ENCODE data around the gene PRR4.

The PRR4 gene

GRCh38 chr12:10849425-10849878 is at the start of gene PRR4:
TSS of gene PRR4 (minus strand) at chr12:10849475. CDS start at chr12:10849437, 38 bp downstream.
- DNase-seq: no peak

GRCh38 chr12:10896854-10897253 is 47.6 kb upstream of the PRR4 start:
- no peak for DNase-seq

GRCh38 chr12:10891937-10892336 is 42.7 kb upstream of the PRR4 start:
- DNase-seq: no peak

- no peak for DNase-seq
Observed at GRCh38 chr12:10889226-10889625, 40.0 kb upstream of the PRR4 start.

GRCh38 chr12:10884086-10884725 is 34.9 kb upstream of the PRR4 start, which contains the start of gene PRH1:
TSS of gene PRH1 (minus strand) at chr12:10884255. CDS start at chr12:10884217, 38 bp downstream.
- no peak for DNase-seq

GRCh38 chr12:10873378-10873777 is 24.1 kb upstream of the PRR4 start:
- DNase-seq: no peak

- no peak for DNase-seq
Observed at GRCh38 chr12:10867381-10867780, 18.1 kb upstream of the PRR4 start.

GRCh38 chr12:10863512-10864218 is 14.4 kb upstream of the PRR4 start:
- DNase-seq: no peak

- DNase-seq: no peak
Observed at GRCh38 chr12:10861366-10861765, 12.1 kb upstream of the PRR4 start.

GRCh38 chr12:10855807-10856206 is 6.5 kb upstream of the PRR4 start:
- no peak for DNase-seq

- DNase-seq: no peak
Observed at GRCh38 chr12:10853776-10854175, 4.5 kb upstream of the PRR4 start.

- no peak for DNase-seq
Observed at GRCh38 chr12:10851243-10851858, 2.1 kb upstream of the PRR4 start.

GRCh38 chr12:10847744-10848143 is 1.5 kb downstream of the PRR4 start:
- no peak for DNase-seq

- DNase-seq: no peak
Observed at GRCh38 chr12:10842862-10843261, 6.4 kb downstream of the PRR4 start.

- no peak for DNase-seq
Observed at GRCh38 chr12:10838461-10838860, 10.8 kb downstream of the PRR4 start.

GRCh38 chr12:10829994-10830393 is 19.3 kb downstream of the PRR4 start:
- DNase-seq: no peak

GRCh38 chr12:10826258-10826657 is 23.0 kb downstream of the PRR4 start, which contains the start of gene TAS2R10:
TSS of gene TAS2R10 (minus strand) at chr12:10826358. CDS start at chr12:10826269, 89 bp downstream.
- DNase-seq: no peak

GRCh38 chr12:10824957-10825356 is 24.3 kb downstream of the PRR4 start:
- no peak for DNase-seq

GRCh38 chr12:10811883-10812536 is 37.3 kb downstream of the PRR4 start:
- DNase-seq: no peak

- no peak for DNase-seq
Observed at GRCh38 chr12:10810068-10810467, 39.2 kb downstream of the PRR4 start, which contains the start of gene TAS2R9. TSS of gene TAS2R9 (minus strand) at chr12:10810168. CDS start at chr12:10810075, 93 bp downstream.

GRCh38 chr12:10807186-10807585 is 42.1 kb downstream of the PRR4 start, which contains the start of gene TAS2R8:
TSS of gene TAS2R8 (minus strand) at chr12:10807286. CDS start at chr12:10806980, 306 bp downstream.
- no peak for DNase-seq

- no peak for DNase-seq
Observed at GRCh38 chr12:10802587-10802986, 46.7 kb downstream of the PRR4 start, which contains the start of gene TAS2R7. TSS of gene TAS2R7 (minus strand) at chr12:10802627. CDS start at chr12:10802570, 57 bp downstream.

GRCh38 chr12:10801741-10802140 is 47.5 kb downstream of the PRR4 start:
- DNase-seq: no peak

Data from NCI-H2171 (cell line).